ENCODE measurements around the gene ZMYM4.
A peak's percentile ranks its signal among the peaks of the same experiment; 100 is the strongest.

ZMYM4 gene

DNA sequence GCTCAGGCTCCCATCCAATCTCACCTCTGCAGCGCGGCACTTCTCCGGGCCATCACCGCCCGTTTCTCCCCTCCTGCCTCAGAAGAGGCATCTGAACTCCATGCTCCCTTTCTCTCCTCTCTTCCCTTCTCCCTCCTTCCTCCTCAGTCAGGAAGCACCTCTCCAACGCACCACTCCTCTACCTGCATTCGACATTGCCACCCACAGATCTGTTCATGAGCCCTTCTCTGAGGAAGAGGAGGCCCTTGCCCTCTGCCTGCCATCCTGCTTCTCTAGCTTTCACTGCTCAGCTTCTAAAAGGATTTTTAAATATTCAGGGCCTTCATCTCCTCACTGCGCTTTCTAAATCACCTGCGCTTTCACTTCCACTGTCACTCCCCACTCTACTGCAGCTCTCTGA, 168.7 kb downstream of the ZMYM4 start:
- FAIRE-seq (no peak), DNase-seq (ENCODE audit: insufficient read length, low spot score) (no peak)
- TF ChIP-seq, protein P1, sequence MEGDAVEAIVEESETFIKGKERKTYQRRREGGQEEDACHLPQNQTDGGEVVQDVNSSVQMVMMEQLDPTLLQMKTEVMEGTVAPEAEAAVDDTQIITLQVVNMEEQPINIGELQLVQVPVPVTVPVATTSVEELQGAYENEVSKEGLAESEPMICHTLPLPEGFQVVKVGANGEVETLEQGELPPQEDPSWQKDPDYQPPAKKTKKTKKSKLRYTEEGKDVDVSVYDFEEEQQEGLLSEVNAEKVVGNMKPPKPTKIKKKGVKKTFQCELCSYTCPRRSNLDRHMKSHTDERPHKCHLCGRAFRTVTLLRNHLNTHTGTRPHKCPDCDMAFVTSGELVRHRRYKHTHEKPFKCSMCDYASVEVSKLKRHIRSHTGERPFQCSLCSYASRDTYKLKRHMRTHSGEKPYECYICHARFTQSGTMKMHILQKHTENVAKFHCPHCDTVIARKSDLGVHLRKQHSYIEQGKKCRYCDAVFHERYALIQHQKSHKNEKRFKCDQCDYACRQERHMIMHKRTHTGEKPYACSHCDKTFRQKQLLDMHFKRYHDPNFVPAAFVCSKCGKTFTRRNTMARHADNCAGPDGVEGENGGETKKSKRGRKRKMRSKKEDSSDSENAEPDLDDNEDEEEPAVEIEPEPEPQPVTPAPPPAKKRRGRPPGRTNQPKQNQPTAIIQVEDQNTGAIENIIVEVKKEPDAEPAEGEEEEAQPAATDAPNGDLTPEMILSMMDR (IDR thresholded peaks at IDR 0.05; ENCODE audit: insufficient read depth, missing control alignments), result no peak

DNA sequence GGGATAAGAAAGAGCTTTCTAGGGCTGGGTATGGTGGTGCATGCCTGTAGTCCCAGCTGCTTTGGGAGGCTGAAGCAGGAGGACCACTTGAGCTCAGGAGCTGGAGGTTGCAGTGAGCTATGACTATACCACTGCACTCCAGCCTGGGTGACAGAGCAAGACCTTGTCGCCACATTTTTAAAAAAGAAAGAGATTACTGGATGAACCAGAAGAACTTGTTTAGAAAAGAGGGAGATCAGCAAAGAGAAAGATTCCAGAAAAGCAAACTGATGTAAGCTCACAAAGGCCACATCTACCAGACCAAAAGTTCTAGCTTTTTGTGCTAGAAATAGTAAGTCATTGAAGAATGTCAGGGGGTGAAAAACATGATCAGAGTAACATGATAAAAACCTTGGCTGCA, 171.1 kb downstream of the ZMYM4 start:
- FAIRE-seq, result no peak
- no peak for DNase-seq (ENCODE audit: insufficient read length, low spot score)
- TF ChIP-seq, protein P1 (IDR thresholded peaks at IDR 0.05; ENCODE audit: insufficient read depth, missing control alignments), result no peak

DNA sequence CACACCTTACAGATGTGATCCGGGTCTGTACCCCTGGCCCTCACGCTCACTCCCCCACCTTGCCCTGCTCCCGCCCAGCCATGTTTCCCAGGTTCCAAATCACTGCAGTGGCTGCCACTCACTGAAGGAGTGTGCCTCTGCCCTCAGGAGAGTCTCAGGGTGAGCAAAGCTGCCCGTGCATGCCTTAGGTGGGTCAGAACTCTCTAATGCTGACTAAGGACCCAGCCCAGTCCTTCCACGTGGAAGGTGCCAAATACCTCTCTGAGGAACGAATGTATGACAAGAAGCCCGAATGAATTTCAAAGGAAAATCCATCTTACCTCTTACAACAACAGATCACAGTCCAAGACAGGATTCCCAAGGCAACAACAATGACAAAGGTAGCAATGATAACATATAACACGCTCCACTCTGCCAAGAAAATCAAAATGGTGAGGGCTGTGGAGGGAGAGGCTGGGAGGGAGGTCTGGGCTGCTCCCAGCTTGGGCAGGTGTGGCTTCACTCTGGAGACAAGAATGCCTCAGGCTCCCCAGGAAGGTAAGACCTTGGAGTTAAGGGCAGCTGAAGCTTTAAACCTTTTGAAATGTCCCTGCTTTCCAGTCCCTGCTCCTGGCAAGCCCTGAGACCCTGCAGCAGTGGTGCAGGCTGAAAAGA, 173.5 kb downstream of the ZMYM4 start:
- DNase-seq (ENCODE audit: insufficient read length, low spot score) (no peak), FAIRE-seq (no peak)
- TF ChIP-seq, protein P1 (IDR thresholded peaks at IDR 0.05; ENCODE audit: insufficient read depth, missing control alignments), result no peak

DNA sequence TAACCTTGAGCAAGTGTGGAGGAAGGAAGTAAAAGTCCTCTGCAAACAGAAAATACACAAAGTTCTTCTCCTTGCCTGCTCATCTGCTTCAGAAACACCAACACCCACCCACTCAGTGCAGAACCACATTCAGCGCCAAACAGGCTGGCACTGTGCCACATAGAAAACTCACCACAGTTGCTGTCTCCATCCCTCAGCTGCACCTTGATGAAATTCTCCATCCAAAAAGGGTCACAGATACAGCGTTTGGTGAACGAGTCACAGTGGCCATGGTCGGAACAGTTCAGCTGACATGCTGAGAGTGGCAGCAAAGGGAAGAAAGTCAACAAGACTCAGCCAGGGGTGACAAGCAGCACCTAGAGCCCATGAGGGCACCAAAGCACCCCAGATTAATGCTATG, 174.2 kb downstream of the ZMYM4 start:
- TF ChIP-seq, protein P1 (IDR thresholded peaks at IDR 0.05; ENCODE audit: insufficient read depth, missing control alignments), result no peak
- no peak for FAIRE-seq
- DNase-seq (ENCODE audit: insufficient read length, low spot score), result no peak

DNA sequence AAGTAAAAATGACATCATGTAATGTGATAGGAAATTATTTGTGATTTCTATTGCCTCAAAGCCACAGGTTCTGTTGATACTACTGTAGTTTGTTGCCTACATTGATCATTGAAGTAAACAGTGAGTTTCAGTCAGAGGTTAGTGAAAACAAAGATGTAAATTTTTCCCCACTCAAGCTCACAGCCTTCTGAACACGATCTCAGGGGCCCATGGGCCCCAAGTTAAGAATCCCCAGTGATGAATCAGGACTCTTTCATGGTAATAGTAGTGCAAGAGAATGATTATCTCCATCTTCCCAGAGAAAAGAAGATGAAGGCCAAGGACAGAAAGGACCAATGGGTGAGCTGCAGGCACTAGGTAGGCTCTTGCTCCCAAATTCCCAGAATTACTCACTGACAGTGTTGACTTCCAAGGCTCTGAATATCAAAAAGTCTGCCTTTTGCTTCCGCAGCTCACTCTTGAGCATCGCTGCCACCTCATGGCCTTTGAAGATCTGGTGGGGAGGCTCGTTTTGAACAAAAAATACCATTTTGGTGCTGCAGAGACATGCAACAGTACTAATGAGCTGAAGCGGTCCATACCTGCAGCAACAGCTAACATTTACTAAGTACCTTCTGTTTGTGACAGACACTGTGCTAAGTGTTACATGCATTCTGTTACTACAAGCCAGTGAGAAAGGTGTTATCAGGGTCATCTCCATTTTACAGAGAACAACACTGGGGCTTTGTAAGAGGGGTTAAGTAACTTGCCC, 175.4 kb downstream of the ZMYM4 start:
- TF ChIP-seq, protein P1 (IDR thresholded peaks at IDR 0.05; ENCODE audit: insufficient read depth, missing control alignments), result peak; percentile 41
- FAIRE-seq, result no peak
- no peak for DNase-seq (ENCODE audit: insufficient read length, low spot score)

DNA sequence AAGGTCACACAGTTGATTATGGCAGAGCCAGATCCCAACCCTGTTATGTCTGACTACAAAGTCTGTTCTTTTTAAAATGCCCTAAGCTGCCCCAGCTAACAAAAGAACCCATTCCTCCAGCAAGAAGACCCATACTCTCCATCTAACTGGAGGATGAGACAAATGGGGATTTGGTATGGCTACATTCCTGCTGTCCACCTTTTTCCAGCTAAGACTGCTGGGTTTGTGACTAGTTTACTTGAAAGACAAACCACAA, 175.9 kb downstream of the ZMYM4 start:
- TF ChIP-seq, protein P1 (IDR thresholded peaks at IDR 0.05; ENCODE audit: insufficient read depth, missing control alignments), result no peak
- no peak for FAIRE-seq
- no peak for DNase-seq (ENCODE audit: insufficient read length, low spot score)

DNA sequence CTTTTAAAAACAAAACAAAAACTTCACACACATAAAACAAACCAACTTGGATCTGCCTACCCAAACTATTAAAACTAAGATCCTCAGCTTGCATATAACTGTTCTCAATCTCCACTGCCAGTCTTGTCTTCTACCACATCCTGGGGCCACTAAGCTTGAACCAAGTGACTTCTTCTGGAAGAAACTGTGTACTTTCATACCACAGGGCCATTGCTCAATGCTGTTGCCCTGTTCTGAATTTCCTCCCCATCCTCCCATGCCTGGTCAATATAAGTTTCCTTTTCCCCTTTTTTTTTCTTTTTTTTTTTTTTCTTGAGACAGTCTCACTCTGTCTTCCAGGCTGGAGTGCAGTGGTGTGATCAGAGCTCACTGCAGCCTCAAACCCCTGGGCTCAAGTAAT, 178.8 kb downstream of the ZMYM4 start:
- DNase-seq (ENCODE audit: insufficient read length, low spot score), result no peak
- no peak for FAIRE-seq
- TF ChIP-seq, protein P1 (IDR thresholded peaks at IDR 0.05; ENCODE audit: insufficient read depth, missing control alignments), result no peak

Measured in D721Med (cell line).